A673 (cell line): Measurements from ENCODE around the gene SNCAIP. TPM values are rescaled to one million over a fixed set of nuclear protein-coding genes. Genes with fewer than 3 reads are reported as not detected.

ENCODE experiments used
- BruUV-seq: library from RNA; stranded (reverse); fragments of 400-500 nt; replicated peaks from 2 replicates; lab custom pipeline; 2021; lab: Mats Ljungman, UMichigan
- CTCF ChIA-PET: fragments of 300-600 bp; sonication (Branson Sonifier 250); formaldehyde crosslinking; loops from one replicate; lab custom pipeline; 2022; ENCODE audit warnings: antibody characterized with exemption; lab: Charles Lee
- POLR2A ChIA-PET: fragments of 300-600 bp; sonication (Branson Sonifier 250); formaldehyde crosslinking; loops from one replicate; lab custom pipeline; 2022; ENCODE audit warnings: antibody characterized with exemption; ENCODE audit not compliant: low non-redundant PET; lab: Charles Lee
- DNase-seq: peaks from one replicate; pipeline ENCODE4 v3.0.0-alpha.2; 2015; ENCODE audit warnings: low spot score
- H3K27ac ChIP-seq: fragments of 200-600 bp; sonication (generic); 2 replicates; pipeline ENCODE4 v1.5.1; 2016; ENCODE audit warnings: mixed run types, low read depth, mild to moderate bottlenecking, mixed read lengths, antibody characterized with exemption, low read length; ENCODE audit not compliant: poor library complexity, severe bottlenecking
- H3K27me3 ChIP-seq: fragments of 200-600 bp; sonication (generic); replicated peaks from 2 replicates; pipeline ENCODE4 v1.6.1; 2017; ENCODE audit warnings: mixed run types, low read depth, mild to moderate bottlenecking, mixed read lengths, antibody characterized with exemption, low read length; ENCODE audit not compliant: insufficient read depth, poor library complexity
- H3K36me3 ChIP-seq: fragments of 200-600 bp; sonication (generic); 2 replicates; pipeline ENCODE4 v1.6.1; 2016; ENCODE audit warnings: mixed run types, mild to moderate bottlenecking, mixed read lengths, antibody characterized with exemption, low read length; ENCODE audit not compliant: insufficient read depth, poor library complexity, severe bottlenecking
- H3K4me1 ChIP-seq: fragments of 200-600 bp; sonication (generic); 2 replicates; pipeline ENCODE4 v1.6.1; 2017; ENCODE audit warnings: mixed run types, mild to moderate bottlenecking, mixed read lengths, antibody characterized with exemption, low read length; ENCODE audit not compliant: insufficient read depth, poor library complexity, severe bottlenecking
- H3K4me3 ChIP-seq: fragments of 200-600 bp; sonication (generic); 2 replicates; pipeline ENCODE4 v1.5.1; 2016; ENCODE audit warnings: low read depth, mixed run types, mild to moderate bottlenecking, mixed read lengths, low read length; ENCODE audit not compliant: poor library complexity, severe bottlenecking
- H3K9me3 ChIP-seq: fragments of 200-600 bp; sonication (generic); 2 replicates; pipeline ENCODE4 v1.6.1; 2016; ENCODE audit warnings: mixed run types, low read depth, mild to moderate bottlenecking, mixed read lengths, antibody characterized with exemption, low read length; ENCODE audit not compliant: poor library complexity, severe bottlenecking
- CTCF ChIP-seq: fragments of 300-800, 200-600 bp; sonication (generic); conservative IDR thresholded peaks from 2 replicates; pipeline ENCODE4 v1.5.1; 2017; ENCODE audit warnings: low read depth, mild to moderate bottlenecking, antibody characterized with exemption, low read length, moderate library complexity, mixed read lengths
- EZH2 ChIP-seq: fragments of 200-600 bp; sonication (generic); IDR thresholded peaks from 2 replicates; pipeline ENCODE4 v1.6.1; 2017; ENCODE audit warnings: borderline replicate concordance, low read depth, mild to moderate bottlenecking, mixed read lengths, antibody characterized with exemption, low read length; ENCODE audit not compliant: poor library complexity, severe bottlenecking
- intact Hi-C: fragments of 100-400 bp; cut with micrococcal nuclease; formaldehyde crosslinking; loops from one replicate; pipeline ENCODE4 v1.10.0; 2022; ENCODE audit not compliant: unreplicated experiment
- total RNA-seq: library from RNA; stranded (reverse); gene quantifications from 2 replicates; pipeline ENCODE4 v1.2.3, GENCODE V29; 2021

SNCAIP gene
- total RNA-seq, 1 experiment from 2014 or later, result not detected

DNA sequence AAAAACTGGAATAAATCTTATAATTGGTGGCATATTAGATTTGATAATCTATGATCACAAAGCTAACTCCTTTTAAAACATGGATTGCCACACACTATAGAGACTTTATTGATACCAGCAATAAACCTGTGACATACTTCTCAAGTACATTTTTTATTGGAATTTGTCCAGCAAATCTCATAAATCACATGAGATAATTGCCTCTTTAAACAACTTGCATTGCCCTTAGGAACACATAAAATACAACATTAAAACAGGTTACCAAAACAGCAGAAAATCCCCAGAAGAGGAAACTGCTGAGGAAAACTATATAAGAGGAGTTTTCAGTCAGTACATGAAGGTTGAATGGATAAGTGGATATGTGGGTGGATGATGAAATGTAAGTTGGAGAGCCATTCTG lies 124.6 kb downstream of the SNCAIP start:
- Histone ChIP-seq H3K4me3 (no peak overlapping the region), H3K9me3 (no peaks in the 10 kb centered on the region), H3K4me1 (no peaks in the 10 kb centered on the region), H3K27ac (no peak overlapping the region), H3K27me3 (peaks cover 10% of the 10 kb centered on the region), H3K36me3 (no peaks in the 10 kb centered on the region)
- no peak for DNase-seq
- POLR2A ChIA-PET, result no interaction called here
- intact Hi-C loops, result no loop called here
- no TSS peak for BruUV-seq
- TF ChIP-seq EZH2 (no peak), CTCF (no peak)
- CTCF ChIA-PET, result no interaction called here

DNA sequence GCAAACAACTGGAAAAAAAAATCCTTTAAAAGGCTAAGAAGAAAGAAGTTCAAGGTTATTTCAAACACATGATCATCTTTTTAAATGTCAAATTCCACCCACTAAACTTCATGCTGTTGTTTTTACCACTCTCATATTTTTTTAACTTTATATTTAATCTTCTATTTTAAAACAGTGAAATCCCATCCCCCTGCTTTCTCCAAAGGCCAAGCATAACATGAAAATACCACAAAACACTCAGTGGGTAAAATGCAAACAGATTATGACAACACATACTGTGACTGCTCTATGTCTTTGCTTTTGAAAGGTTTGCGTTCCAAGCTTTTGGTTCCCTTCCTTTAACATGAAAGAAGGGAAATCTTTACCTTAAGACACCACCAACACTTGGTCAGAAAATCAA lies 127.6 kb downstream of the SNCAIP start:
- CTCF ChIA-PET, result no interaction called here
- H3K27me3 ChIP-seq, result peaks cover 10% of the 10 kb centered on the region
- POLR2A ChIA-PET, result no interaction called here
- TF ChIP-seq EZH2 (no peak), CTCF (no peak)
- no TSS peak for BruUV-seq
- no peak overlapping the region for H3K4me3 ChIP-seq
- H3K4me1 ChIP-seq, result no peaks in the 10 kb centered on the region
- intact Hi-C loops, result no loop called here
- DNase-seq, result no peak
- no peaks in the 10 kb centered on the region for H3K9me3 ChIP-seq
- H3K36me3 ChIP-seq, result no peaks in the 10 kb centered on the region
- H3K27ac ChIP-seq, result no peak overlapping the region

DNA sequence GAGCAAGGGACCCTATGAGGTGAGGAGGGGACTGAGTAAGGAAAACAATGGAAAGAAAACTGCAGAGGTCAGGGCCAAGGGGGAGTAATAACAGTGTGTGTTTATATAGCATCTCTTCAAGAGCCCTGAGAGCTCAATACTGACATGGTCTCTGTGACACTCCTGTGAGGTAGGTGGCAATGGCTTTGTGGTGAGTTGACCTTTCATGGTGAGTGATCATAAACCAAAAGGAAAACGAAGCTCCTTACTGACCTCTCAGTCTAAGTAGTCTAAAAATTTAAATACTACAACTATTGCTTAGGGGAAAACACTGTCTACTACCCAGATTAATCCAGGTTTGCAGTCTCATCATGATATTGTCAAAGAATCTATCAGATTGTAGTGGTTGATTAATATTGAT lies 130.9 kb downstream of the SNCAIP start:
- Histone ChIP-seq H3K9me3 (no peaks in the 10 kb centered on the region), H3K27me3 (peaks cover 15% of the 10 kb centered on the region), H3K4me1 (no peaks in the 10 kb centered on the region), H3K36me3 (no peaks in the 10 kb centered on the region), H3K4me3 (no peak overlapping the region), H3K27ac (no peak overlapping the region)
- TF ChIP-seq CTCF, result no peak
- no peak for TF ChIP-seq EZH2
- POLR2A ChIA-PET, result no interaction called here
- CTCF ChIA-PET, result no interaction called here
- no peak for DNase-seq
- intact Hi-C loops, result no loop called here
- no TSS peak for BruUV-seq
